Activated B cell treated with CpG ODN at 0.5 μM for 24 hours (primary cell): Measurements from ENCODE around the gene UBAC2. TPM values are rescaled to one million over a fixed set of nuclear protein-coding genes. Genes with fewer than 3 reads are reported as not detected.

Experiments used
- ATAC-seq: fragments of 200-7000 bp; cut with Tn5 transposase; one replicate; pipeline ENCODE4 v1.10.0; 2021; ENCODE audit warnings: low read depth, mild to moderate bottlenecking, moderate library complexity
- CTCF ChIA-PET: fragments of 350-600 bp; sonication (Branson Sonifier 250); formaldehyde crosslinking; loops from one replicate; lab custom pipeline; 2021; ENCODE audit warnings: antibody characterized with exemption; lab: Charles Lee
- POLR2A ChIA-PET: fragments of 350-600 bp; sonication (Branson Sonifier 250); formaldehyde crosslinking; loops from one replicate; lab custom pipeline; 2021; ENCODE audit warnings: antibody characterized with exemption; lab: Charles Lee
- DNase-seq: peaks from one replicate; pipeline ENCODE4 v3.0.0; 2022
- H3K27ac Mint-ChIP-seq: one replicate; pipeline ENCODE4 v1.8.0; 2020; ENCODE audit warnings: mixed read lengths
- H3K27me3 Mint-ChIP-seq: one replicate; pipeline ENCODE4 v1.8.0; 2021; ENCODE audit warnings: mixed read lengths
- H3K36me3 Mint-ChIP-seq: one replicate; pipeline ENCODE4 v1.8.0; 2021; ENCODE audit warnings: low read depth, mixed read lengths
- H3K4me1 Mint-ChIP-seq: one replicate; pipeline ENCODE4 v1.8.0; 2021; ENCODE audit warnings: mixed read lengths
- H3K4me3 Mint-ChIP-seq: one replicate; pipeline ENCODE4 v1.8.0; 2020; ENCODE audit warnings: mild to moderate bottlenecking, mixed read lengths
- H3K9me3 Mint-ChIP-seq: one replicate; pipeline ENCODE4 v1.8.0; 2020; ENCODE audit warnings: mixed read lengths
- CTCF ChIP-seq: fragments of 200-600 bp; IDR thresholded peaks from one replicate; pipeline ENCODE4 v1.8.0; 2022; ENCODE audit warnings: antibody characterized with exemption, mild to moderate bottlenecking
- intact Hi-C: fragments of 100-400 bp; cut with micrococcal nuclease; formaldehyde crosslinking; loops from one replicate; pipeline ENCODE4 v1.15.1; 2024
- total RNA-seq: library from RNA; stranded (reverse); gene quantifications from 2 replicates; pipeline ENCODE4 v1.2.3, GENCODE V29; 2022

UBAC2 gene
- total RNA-seq, 1 donor from 2014 or later = 51.0 TPM

GRCh38 chr13:99301913-99302636, 101.4 kb downstream of the UBAC2 start:
- intact Hi-C loops = loop anchor here (1.0 kb wide), 1 partner anchor 20 kb away; no protein-coding TSS in a partner anchor
- ChIA-PET CTCF (interaction anchor here (1.0 to 6.1 kb wide), 10 partner anchors 14 to 135 kb away, joined by 3 to 43 read pairs (median 6); no protein-coding TSS in a partner anchor), POLR2A (interaction anchor here (0.6 to 2.9 kb wide), 23 partner anchors 8 to 200 kb away, joined by 3 to 20 read pairs (median 5); partner anchors contain the start of genes GPR18, TM9SF2 and UBAC2)
- Mint-ChIP-seq H3K27me3 (no peaks in the 10 kb centered on the region), H3K4me3 (peak overlapping the region; percentile 95), H3K27ac (peak overlapping the region; percentile 93), H3K4me1 (peaks cover 83% of the 10 kb centered on the region), H3K36me3 (peaks cover 69% of the 10 kb centered on the region), H3K9me3 (no peaks in the 10 kb centered on the region)
- ATAC-seq (peak; percentile 56), DNase-seq (no peak)
- TF ChIP-seq CTCF = no peak

GRCh38 chr13:99302637-99303505, 102.2 kb downstream of the UBAC2 start:
- Mint-ChIP-seq H3K27ac (peak overlapping the region; percentile 93), H3K4me1 (peaks cover 81% of the 10 kb centered on the region), H3K4me3 (peak overlapping the region; percentile 95), H3K27me3 (no peaks in the 10 kb centered on the region), H3K9me3 (no peaks in the 10 kb centered on the region), H3K36me3 (peaks cover 66% of the 10 kb centered on the region)
- no peak for TF ChIP-seq CTCF
- POLR2A ChIA-PET = interaction anchor here (0.5 to 2.9 kb wide), 21 partner anchors 9 to 199 kb away, joined by 3 to 20 read pairs (median 5); partner anchors contain the start of genes GPR18, TM9SF2 and UBAC2
- intact Hi-C loops = loop anchor here (1.0 kb wide), 1 partner anchor 21 kb away; no protein-coding TSS in a partner anchor
- ATAC-seq (no peak), DNase-seq (no peak)
- CTCF ChIA-PET = interaction anchor here (1.0 to 6.1 kb wide), 12 partner anchors 15 to 134 kb away, joined by 3 to 43 read pairs (median 5); no protein-coding TSS in a partner anchor

- no peak for DNase-seq
- peak overlapping the region; percentile 93 for H3K27ac Mint-ChIP-seq
- ATAC-seq = no peak
- ChIA-PET POLR2A (interaction anchor here (0.6 to 5.2 kb wide), 16 partner anchors 10 to 302 kb away, joined by 3 to 75 read pairs (median 5); partner anchors contain the start of gene CLYBL), CTCF (interaction anchor here (1.0 to 6.1 kb wide), 5 partner anchors 33 to 133 kb away, joined by 3 to 43 read pairs (median 3); no protein-coding TSS in a partner anchor)
- intact Hi-C loops = no loop called here
- peak overlapping the region; percentile 95 for H3K4me3 Mint-ChIP-seq
- H3K27me3 Mint-ChIP-seq = no peaks in the 10 kb centered on the region
- H3K9me3 Mint-ChIP-seq = no peaks in the 10 kb centered on the region
- peaks cover 81% of the 10 kb centered on the region for H3K4me1 Mint-ChIP-seq
- peaks cover 68% of the 10 kb centered on the region for H3K36me3 Mint-ChIP-seq
- TF ChIP-seq CTCF = no peak
Measured at GRCh38 chr13:99303863-99304521, 103.3 kb downstream of the UBAC2 start.

- POLR2A ChIA-PET = interaction anchor here (0.9 to 5.2 kb wide), 16 partner anchors 12 to 302 kb away, joined by 3 to 75 read pairs (median 5); partner anchors contain the start of gene CLYBL
- intact Hi-C loops = no loop called here
- H3K9me3 Mint-ChIP-seq = no peaks in the 10 kb centered on the region
- H3K4me3 Mint-ChIP-seq = peak overlapping the region; percentile 95
- ATAC-seq = no peak
- CTCF ChIA-PET = interaction anchor here (1.1 to 6.1 kb wide), 3 partner anchors 34 to 132 kb away, joined by 3 to 43 read pairs (median 9); no protein-coding TSS in a partner anchor
- DNase-seq = no peak
- H3K36me3 Mint-ChIP-seq = peaks cover 64% of the 10 kb centered on the region
- peaks cover 80% of the 10 kb centered on the region for H3K4me1 Mint-ChIP-seq
- TF ChIP-seq CTCF = no peak
- H3K27me3 Mint-ChIP-seq = no peaks in the 10 kb centered on the region
- H3K27ac Mint-ChIP-seq = peak overlapping the region; percentile 93
Measured at GRCh38 chr13:99304541-99304940, 103.9 kb downstream of the UBAC2 start.
